MM.1S (cell line): ENCODE measurements around the gene C1orf94.

ENCODE experiments used
- CTCF ChIP-seq: fragments of 300-600 bp; sonication (generic); IDR thresholded peaks from 2 replicates; pipeline ENCODE4 v1.5.1; 2016; ENCODE audit warnings: antibody characterized with exemption, low read length, mixed read lengths
- EZH2phosphoT487 ChIP-seq: fragments of 300-600 bp; sonication (generic); IDR thresholded peaks from 2 replicates; pipeline ENCODE4 v1.6.1; 2018; ENCODE audit warnings: antibody characterized with exemption, low read length

DNA sequence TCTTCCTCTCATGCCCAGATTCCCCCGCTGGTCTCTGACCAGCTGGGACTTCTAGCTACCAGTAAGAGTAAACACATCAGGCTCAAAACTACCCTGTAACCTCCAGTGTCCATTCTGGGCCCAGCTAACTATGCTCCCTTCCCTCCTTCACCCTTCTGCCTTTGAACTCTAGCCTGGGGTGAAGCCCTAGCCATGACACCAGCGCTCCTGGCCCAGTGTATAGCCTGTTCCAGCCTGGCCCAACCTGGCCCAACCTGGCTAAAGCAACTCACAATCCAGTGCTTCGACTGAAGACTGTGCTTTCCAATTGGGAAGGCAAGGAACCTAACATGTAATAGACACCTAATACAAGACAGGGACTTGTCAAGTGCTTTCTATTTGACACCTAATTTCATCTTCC, 39.3 kb upstream of the C1orf94 start:
- no peak for TF ChIP-seq CTCF
- no peak for TF ChIP-seq EZH2phosphoT487
